ENCODE measurements around the gene MTERF1. TPM values are rescaled to one million over a fixed set of nuclear protein-coding genes. Genes with fewer than 3 reads are reported as not detected.

The MTERF1 gene
- total RNA-seq, 4 donors from 2014 or later, result 4.4 to 23.8 (median 21.0) TPM

- H3K27me3 ChIP-seq, result no peaks in the 10 kb centered on the region
- H3K36me3 ChIP-seq, result no peaks in the 10 kb centered on the region
- H3K27ac ChIP-seq, result peak overlapping the region; percentile 53 to 65
- TF ChIP-seq, protein P1, sequence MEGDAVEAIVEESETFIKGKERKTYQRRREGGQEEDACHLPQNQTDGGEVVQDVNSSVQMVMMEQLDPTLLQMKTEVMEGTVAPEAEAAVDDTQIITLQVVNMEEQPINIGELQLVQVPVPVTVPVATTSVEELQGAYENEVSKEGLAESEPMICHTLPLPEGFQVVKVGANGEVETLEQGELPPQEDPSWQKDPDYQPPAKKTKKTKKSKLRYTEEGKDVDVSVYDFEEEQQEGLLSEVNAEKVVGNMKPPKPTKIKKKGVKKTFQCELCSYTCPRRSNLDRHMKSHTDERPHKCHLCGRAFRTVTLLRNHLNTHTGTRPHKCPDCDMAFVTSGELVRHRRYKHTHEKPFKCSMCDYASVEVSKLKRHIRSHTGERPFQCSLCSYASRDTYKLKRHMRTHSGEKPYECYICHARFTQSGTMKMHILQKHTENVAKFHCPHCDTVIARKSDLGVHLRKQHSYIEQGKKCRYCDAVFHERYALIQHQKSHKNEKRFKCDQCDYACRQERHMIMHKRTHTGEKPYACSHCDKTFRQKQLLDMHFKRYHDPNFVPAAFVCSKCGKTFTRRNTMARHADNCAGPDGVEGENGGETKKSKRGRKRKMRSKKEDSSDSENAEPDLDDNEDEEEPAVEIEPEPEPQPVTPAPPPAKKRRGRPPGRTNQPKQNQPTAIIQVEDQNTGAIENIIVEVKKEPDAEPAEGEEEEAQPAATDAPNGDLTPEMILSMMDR (IDR thresholded peaks at IDR 0.05), result no peak
- no peak for TF ChIP-seq POLR2A (IDR thresholded peaks at IDR 0.05)
- no peaks in the 10 kb centered on the region for H3K9me3 ChIP-seq
- no peak overlapping the region for H3K4me3 ChIP-seq
- DNase-seq, result no peak
- intact Hi-C loops (cut with DNase I; ENCODE audit: low total_unique reads), result no loop called here
- H3K4me1 ChIP-seq, result peaks cover 0 to 3% of the 10 kb centered on the region in 2 donors
Measured at GRCh38 chr7:91916051-91916440, 35.5 kb upstream of the MTERF1 start.

DNA sequence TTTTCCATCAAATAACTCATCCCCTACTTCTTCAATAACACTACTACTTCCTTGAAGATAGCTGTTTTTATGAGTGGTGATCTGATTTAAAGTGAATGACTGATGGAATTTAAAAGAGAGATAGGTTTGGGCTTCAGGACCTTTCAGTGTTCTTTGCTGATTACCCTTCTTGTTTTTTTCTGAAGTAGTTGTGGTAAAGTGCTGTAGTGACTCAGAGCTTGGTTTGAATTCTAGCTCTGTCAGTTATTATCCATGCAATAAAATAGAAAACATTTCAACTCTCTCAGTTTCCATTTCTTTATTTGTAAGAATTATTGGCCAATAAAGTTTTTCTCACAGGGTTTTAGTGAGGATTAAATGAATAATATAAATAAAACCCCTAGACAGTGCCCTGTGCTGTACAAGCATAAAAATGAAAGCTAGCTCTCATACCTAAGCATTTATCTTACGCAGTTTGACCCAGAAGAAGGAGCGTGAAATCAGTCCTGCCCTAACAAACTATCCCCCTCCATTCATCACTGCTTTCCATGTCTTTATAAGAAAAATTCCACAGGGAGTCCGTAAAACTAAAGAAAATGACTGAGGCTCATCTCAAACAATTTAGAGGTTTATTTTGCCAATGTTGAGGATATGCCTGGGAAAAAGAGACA is 35.0 kb upstream of the MTERF1 start:
- H3K27ac ChIP-seq, result peak overlapping the region; percentile 53 to 65
- H3K4me1 ChIP-seq, result peaks cover 0 to 3% of the 10 kb centered on the region in 2 donors
- DNase-seq, result no peak
- no peak overlapping the region for H3K4me3 ChIP-seq
- H3K9me3 ChIP-seq, result no peaks in the 10 kb centered on the region
- TF ChIP-seq POLR2A (IDR thresholded peaks at IDR 0.05), result no peak
- TF ChIP-seq, protein P1 (IDR thresholded peaks at IDR 0.05), result no peak
- intact Hi-C loops (cut with DNase I; ENCODE audit: low total_unique reads), result no loop called here
- H3K27me3 ChIP-seq, result no peaks in the 10 kb centered on the region
- H3K36me3 ChIP-seq, result no peaks in the 10 kb centered on the region

GRCh38 chr7:91913612-91914011 is 33.1 kb upstream of the MTERF1 start:
- intact Hi-C loops (cut with DNase I; ENCODE audit: low total_unique reads), result no loop called here
- TF ChIP-seq, protein P1 (IDR thresholded peaks at IDR 0.05), result no peak
- no peak for TF ChIP-seq POLR2A (IDR thresholded peaks at IDR 0.05)
- H3K4me3 ChIP-seq, result no peak overlapping the region
- H3K27ac ChIP-seq, result no peak overlapping the region
- no peaks in the 10 kb centered on the region for H3K36me3 ChIP-seq
- no peaks in the 10 kb centered on the region for H3K27me3 ChIP-seq
- H3K9me3 ChIP-seq, result no peaks in the 10 kb centered on the region
- DNase-seq, result no peak
- peaks cover 0 to 3% of the 10 kb centered on the region in 2 donors for H3K4me1 ChIP-seq

DNA sequence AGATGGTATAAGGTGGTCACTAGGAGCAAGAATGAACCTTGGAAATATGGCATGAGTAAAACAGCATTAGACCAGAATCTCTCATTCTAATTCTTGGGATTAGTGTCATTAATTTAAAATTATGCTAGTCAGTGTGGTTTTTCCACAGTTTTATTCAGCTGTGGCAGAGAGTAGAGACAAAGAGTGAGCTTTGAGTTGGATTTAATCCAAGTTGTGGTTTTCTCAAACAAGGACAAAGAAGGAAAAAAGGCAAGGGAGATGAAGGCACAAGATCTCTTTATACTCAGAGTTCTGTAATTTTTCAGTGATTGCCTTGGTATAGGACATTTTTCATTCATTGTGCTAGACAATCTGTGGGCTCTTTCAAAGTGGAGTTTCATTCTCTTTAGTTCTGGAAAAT is 32.0 kb upstream of the MTERF1 start:
- Histone ChIP-seq H3K4me1 (peaks cover 0 to 3% of the 10 kb centered on the region in 2 donors), H3K9me3 (no peaks in the 10 kb centered on the region), H3K36me3 (no peaks in the 10 kb centered on the region), H3K27ac (no peak overlapping the region), H3K4me3 (no peak overlapping the region), H3K27me3 (no peaks in the 10 kb centered on the region)
- intact Hi-C loops (cut with DNase I; ENCODE audit: low total_unique reads), result no loop called here
- no peak for DNase-seq
- TF ChIP-seq POLR2A (IDR thresholded peaks at IDR 0.05), result no peak
- TF ChIP-seq, protein P1 (IDR thresholded peaks at IDR 0.05), result no peak

GRCh38 chr7:91911121-91911520 is 30.6 kb upstream of the MTERF1 start:
- Histone ChIP-seq H3K27me3 (no peaks in the 10 kb centered on the region), H3K4me3 (no peak overlapping the region), H3K27ac (no peak overlapping the region), H3K4me1 (peaks cover 0 to 3% of the 10 kb centered on the region in 2 donors), H3K9me3 (no peaks in the 10 kb centered on the region), H3K36me3 (no peaks in the 10 kb centered on the region)
- TF ChIP-seq POLR2A (IDR thresholded peaks at IDR 0.05), result no peak
- TF ChIP-seq, protein P1 (IDR thresholded peaks at IDR 0.05), result no peak
- no peak for DNase-seq
- intact Hi-C loops (cut with DNase I; ENCODE audit: low total_unique reads), result no loop called here

Measured in uterus (tissue), 4 donors.